ENCODE data around the gene STARD13.
A peak's percentile ranks its signal among the peaks of the same experiment; 100 is the strongest.

Gene STARD13

DNA sequence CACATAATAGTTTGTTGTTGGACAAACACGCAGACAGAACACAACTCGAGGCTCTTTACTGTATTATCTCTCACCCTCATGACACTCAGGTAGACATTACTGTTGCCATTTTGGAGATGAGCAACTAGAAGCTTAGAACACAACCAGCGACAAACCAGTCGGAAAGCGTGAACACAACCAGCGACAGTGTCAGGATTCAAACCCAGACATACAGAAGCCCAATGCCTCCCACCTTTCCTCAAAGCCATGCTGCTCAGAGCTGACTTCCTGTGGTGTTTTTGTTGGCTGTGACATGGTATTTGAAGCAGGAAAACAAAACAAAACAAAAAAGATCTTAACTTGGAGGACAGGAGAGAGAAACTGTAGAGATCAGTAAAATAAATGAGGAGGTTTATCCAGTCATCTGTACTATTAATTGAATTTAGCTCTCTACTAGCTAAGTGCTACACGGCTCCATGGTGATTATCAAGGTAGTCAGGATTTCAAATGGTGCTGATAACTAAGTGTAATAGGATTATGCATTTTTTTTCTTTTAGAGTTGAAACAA lies 92.1 kb downstream of the STARD13 start:
- H3K9me3 Mint-ChIP-seq = no peaks in the 10 kb centered on the region
- no peak overlapping the region for H3K4me3 Mint-ChIP-seq
- peaks cover 20% of the 10 kb centered on the region for H3K4me1 Mint-ChIP-seq
- H3K27me3 Mint-ChIP-seq (ENCODE audit: low read depth, poor library complexity) = peaks cover 12% of the 10 kb centered on the region
- TF ChIP-seq, protein P1, sequence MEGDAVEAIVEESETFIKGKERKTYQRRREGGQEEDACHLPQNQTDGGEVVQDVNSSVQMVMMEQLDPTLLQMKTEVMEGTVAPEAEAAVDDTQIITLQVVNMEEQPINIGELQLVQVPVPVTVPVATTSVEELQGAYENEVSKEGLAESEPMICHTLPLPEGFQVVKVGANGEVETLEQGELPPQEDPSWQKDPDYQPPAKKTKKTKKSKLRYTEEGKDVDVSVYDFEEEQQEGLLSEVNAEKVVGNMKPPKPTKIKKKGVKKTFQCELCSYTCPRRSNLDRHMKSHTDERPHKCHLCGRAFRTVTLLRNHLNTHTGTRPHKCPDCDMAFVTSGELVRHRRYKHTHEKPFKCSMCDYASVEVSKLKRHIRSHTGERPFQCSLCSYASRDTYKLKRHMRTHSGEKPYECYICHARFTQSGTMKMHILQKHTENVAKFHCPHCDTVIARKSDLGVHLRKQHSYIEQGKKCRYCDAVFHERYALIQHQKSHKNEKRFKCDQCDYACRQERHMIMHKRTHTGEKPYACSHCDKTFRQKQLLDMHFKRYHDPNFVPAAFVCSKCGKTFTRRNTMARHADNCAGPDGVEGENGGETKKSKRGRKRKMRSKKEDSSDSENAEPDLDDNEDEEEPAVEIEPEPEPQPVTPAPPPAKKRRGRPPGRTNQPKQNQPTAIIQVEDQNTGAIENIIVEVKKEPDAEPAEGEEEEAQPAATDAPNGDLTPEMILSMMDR (IDR thresholded peaks at IDR 0.05) = no peak
- no peak for DNase-seq
- peak overlapping the region; percentile 43 for H3K27ac Mint-ChIP-seq
- no peaks in the 10 kb centered on the region for H3K36me3 Mint-ChIP-seq (ENCODE audit: low read depth)

DNA sequence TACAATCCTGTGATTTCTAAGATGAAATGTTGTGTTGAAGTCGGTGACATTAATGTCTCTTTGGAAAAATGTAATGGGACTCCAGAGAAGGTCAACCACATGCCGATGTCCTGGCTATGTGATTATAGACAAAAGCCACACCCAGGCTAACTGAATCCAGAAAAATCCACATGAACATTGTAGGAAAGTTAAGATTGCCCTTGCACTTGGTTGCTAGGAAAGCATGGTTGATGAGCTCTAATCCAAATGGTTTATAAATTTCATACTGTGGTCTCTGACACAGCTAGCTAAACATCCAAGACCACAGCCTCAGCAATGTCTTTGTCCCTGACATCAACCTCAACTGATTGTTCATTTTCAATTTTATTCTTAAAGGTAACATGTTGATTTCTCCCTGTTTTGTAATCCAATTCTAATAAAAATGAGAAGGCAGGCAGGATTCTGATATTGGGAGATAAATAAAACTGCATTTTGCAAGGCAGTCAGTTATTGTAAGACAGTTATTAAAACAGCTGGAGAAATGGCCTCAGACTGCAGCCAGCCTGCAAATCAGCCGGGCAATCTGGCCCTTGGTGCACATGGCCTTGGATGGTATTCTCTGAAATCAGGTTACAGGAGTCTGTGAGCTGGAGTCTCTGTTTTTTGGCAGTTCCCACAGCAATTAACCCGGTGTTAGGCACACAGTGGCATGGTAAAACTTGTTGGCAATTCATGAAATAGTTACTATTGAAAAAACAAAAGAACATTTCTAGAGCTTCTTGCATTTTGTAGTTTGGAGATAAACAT lies 93.9 kb downstream of the STARD13 start:
- no peak overlapping the region for H3K27ac Mint-ChIP-seq
- no peak overlapping the region for H3K4me3 Mint-ChIP-seq
- DNase-seq = no peak
- TF ChIP-seq, protein P1 (IDR thresholded peaks at IDR 0.05) = no peak
- peaks cover 27% of the 10 kb centered on the region for H3K4me1 Mint-ChIP-seq
- no peaks in the 10 kb centered on the region for H3K36me3 Mint-ChIP-seq (ENCODE audit: low read depth)
- H3K27me3 Mint-ChIP-seq (ENCODE audit: low read depth, poor library complexity) = peaks cover 8% of the 10 kb centered on the region
- no peaks in the 10 kb centered on the region for H3K9me3 Mint-ChIP-seq

DNA sequence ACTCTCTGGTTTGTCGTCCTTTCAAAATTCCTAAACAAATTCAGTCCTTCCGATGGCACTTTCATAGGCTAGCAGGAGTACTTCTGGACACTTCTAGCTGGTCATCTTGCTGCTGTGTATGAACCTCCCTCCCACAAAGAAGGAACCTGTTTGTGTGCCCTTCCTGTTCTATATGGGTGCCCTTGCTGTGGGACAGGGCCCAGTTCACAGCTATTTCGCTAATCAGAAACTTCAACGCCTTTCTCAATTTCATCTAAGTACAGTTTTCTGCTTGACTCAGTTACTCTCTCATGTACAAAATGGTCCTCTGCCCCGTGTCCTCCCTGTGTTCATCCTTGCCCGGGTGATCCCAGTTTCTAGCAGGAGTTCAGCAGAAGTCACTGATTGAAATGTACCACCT lies 96.1 kb downstream of the STARD13 start:
- Mint-ChIP-seq H3K4me3 (no peak overlapping the region), H3K36me3 (ENCODE audit: low read depth) (no peaks in the 10 kb centered on the region), H3K27ac (no peak overlapping the region), H3K27me3 (ENCODE audit: low read depth, poor library complexity) (peaks cover 8% of the 10 kb centered on the region), H3K9me3 (no peaks in the 10 kb centered on the region), H3K4me1 (peaks cover 29% of the 10 kb centered on the region)
- DNase-seq = no peak
- TF ChIP-seq, protein P1 (IDR thresholded peaks at IDR 0.05) = no peak

DNA sequence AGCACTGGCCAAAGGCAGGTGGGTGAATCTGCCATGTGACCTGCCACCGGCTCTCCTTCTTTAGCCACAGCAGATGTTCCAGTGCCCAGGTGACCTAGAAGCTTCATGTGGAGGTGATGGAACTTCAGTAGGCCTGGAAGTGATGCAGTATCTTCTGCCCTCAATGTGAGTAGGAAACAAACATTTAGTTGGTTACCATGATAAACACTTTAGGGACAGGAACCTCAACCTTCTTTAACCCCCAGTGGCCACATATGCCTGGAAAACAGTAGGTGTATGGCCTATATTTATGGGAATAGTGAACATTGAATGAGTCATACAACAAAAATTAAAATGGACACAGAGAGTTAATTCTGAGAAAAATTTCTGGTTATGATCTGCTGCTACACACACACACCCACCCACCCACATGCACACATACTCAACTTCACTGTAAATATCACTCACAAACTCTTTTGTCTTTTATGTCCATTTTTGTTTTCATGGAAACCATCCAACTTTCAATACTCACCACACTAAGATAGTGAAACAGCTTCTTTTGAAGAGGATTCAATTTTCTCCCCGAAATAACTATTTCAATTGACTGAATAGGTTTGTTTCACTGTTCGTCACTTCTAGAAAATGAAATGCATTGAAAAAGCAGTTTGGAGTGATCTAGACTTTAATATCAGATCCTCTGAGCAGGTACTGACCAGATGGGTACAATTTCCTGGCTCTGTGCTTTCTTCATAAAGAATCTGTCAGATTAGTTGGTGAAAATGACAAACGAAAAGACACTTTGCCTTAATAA lies 97.3 kb downstream of the STARD13 start:
- Mint-ChIP-seq H3K4me3 (no peak overlapping the region), H3K36me3 (ENCODE audit: low read depth) (no peaks in the 10 kb centered on the region), H3K4me1 (peaks cover 29% of the 10 kb centered on the region)

DNA sequence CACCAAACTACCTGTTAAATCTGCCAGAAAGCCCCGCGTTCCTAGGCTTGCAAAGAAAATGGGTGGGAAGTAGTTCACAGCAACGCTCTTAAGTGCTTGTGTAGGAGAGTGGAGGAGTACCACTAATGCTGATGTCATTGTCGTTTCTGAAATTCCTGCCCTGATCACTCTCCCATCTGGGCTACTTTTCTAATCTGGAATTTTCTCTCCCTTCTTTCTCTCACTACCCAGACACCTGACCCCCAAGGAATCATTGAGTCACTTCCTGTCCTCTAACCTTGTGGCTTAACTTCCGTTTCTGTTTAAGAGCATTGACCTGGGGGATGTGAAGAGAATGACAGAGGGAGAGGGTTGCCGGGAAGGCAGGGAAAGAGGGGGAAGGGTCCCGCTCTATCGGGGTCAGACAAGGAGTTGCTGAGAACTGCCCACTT lies 98.7 kb downstream of the STARD13 start:
- no peaks in the 10 kb centered on the region for H3K9me3 Mint-ChIP-seq
- H3K4me1 Mint-ChIP-seq = peaks cover 32% of the 10 kb centered on the region

More for the DNA sequence above, 97.3 kb downstream of the STARD13 start:
- H3K27me3 Mint-ChIP-seq (ENCODE audit: low read depth, poor library complexity) = peaks cover 8% of the 10 kb centered on the region
- TF ChIP-seq, protein P1 (IDR thresholded peaks at IDR 0.05) = no peak
- no peak overlapping the region for H3K27ac Mint-ChIP-seq
- DNase-seq = no peak
- H3K9me3 Mint-ChIP-seq = no peaks in the 10 kb centered on the region

More for the DNA sequence above, 98.7 kb downstream of the STARD13 start:
- Mint-ChIP-seq H3K4me3 (no peak overlapping the region), H3K36me3 (ENCODE audit: low read depth) (no peaks in the 10 kb centered on the region), H3K27me3 (ENCODE audit: low read depth, poor library complexity) (peaks cover 12% of the 10 kb centered on the region), H3K27ac (peak overlapping the region; percentile 13)
- no peak for DNase-seq
- TF ChIP-seq, protein P1 (IDR thresholded peaks at IDR 0.05) = no peak

All from nephron progenitor cell (in vitro differentiated cells).